ENCODE data around the gene GSTP1. TPM values are rescaled to one million over a fixed set of nuclear protein-coding genes. Genes with fewer than 3 reads are reported as not detected.
A peak's percentile ranks its signal among the peaks of the same experiment; 100 is the strongest.

GSTP1 gene
- total and polyA plus RNA-seq, 9 of the 15 experiments (the other 6 are each of a cell fraction or from before 2014, with no cell fraction given), result 592 to 2,150 (median 1,204) TPM

DNA sequence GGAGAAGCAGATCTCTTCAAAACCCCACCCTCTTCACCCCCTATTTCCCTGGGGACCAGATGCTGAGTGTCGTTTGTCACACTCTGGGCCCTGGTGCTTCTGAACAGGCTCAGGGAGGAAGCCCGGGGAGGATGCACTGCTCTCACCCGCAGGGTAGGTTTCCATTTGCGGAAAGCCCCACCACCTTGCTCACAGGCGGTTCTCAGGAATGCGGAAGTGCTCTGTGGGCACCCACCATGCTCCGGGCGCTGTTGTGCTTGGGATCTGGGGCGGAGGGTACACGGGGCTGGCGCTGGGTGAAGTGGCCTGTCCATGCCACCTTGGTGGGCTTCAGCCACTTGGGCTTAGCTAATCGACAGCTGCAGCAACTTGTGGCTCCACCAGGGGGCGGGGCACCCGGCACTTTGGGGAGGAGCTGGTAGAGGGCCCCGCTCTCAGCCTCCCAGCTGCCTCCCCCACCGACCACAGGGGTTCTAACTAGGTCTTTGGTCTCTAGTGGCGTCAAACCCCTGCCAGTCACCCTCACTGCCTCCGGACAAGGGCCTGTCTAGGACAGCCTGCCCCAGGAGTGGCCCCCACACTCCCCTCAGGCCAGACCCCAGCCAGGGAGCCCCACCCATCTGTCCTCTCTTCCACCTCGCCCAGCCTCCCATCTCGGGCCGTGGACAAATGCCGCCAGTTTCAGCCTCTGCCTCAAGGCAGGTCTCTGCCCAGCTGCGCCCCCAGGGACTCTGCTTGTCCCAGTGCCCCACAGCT lies 30.5 kb downstream of the GSTP1 start (continued):
- TF ChIP-seq, protein P1, sequence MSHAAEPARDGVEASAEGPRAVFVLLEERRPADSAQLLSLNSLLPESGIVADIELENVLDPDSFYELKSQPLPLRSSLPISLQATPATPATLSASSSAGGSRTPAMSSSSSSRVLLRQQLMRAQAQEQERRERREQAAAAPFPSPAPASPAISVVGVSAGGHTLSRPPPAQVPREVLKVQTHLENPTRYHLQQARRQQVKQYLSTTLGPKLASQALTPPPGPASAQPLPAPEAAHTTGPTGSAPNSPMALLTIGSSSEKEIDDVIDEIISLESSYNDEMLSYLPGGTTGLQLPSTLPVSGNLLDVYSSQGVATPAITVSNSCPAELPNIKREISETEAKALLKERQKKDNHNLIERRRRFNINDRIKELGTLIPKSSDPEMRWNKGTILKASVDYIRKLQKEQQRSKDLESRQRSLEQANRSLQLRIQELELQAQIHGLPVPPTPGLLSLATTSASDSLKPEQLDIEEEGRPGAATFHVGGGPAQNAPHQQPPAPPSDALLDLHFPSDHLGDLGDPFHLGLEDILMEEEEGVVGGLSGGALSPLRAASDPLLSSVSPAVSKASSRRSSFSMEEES (CRISPR knock-in tag; IDR thresholded peaks at IDR 0.05), result no peak
- TF ChIP-seq TAF15 (IDR thresholded peaks at IDR 0.05; ENCODE audit: low read depth, low read length) (no peak), ZNF408 (CRISPR knock-in tag; IDR thresholded peaks at IDR 0.05; ENCODE audit: low read depth) (no peak), ZBTB40 (IDR thresholded peaks at IDR 0.05) (no peak), ZBTB40 (CRISPR knock-in tag; IDR thresholded peaks at IDR 0.05) (no peak), E2F5 (CRISPR knock-in tag; IDR thresholded peaks at IDR 0.05) (no peak), ZNF561 (CRISPR knock-in tag; conservative IDR thresholded peaks at IDR 0.05) (no peak), ZBTB33 (CRISPR knock-in tag; IDR thresholded peaks at IDR 0.05) (peak; percentile 58), CCAR2 (IDR thresholded peaks at IDR 0.05; ENCODE audit: low read depth, low read length) (no peak), DMBX1 (CRISPR knock-in tag; IDR thresholded peaks at IDR 0.05; ENCODE audit: borderline replicate concordance) (no peak), NR2C2 (CRISPR knock-in tag; IDR thresholded peaks at IDR 0.05) (no peak), NR2C2 (tag; IDR thresholded peaks at IDR 0.05) (no peak)
- TF ChIP-seq, protein P2, sequence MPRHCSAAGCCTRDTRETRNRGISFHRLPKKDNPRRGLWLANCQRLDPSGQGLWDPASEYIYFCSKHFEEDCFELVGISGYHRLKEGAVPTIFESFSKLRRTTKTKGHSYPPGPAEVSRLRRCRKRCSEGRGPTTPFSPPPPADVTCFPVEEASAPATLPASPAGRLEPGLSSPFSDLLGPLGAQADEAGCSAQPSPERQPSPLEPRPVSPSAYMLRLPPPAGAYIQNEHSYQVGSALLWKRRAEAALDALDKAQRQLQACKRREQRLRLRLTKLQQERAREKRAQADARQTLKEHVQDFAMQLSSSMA (CRISPR knock-in tag; IDR thresholded peaks at IDR 0.05), result no peak
